Endothelial cell of umbilical vein (primary cell): ENCODE data around the gene ABR. TPM values are rescaled to one million over a fixed set of nuclear protein-coding genes. Genes with fewer than 3 reads are reported as not detected.

Experiments
- BruUV-seq: library from RNA; stranded (reverse); fragments of 400-500 nt; replicated peaks from 2 replicates; lab custom pipeline; 2021; lab: Mats Ljungman, UMichigan
- CTCF ChIA-PET: fragments of 300-600, 350-600 bp; sonication (Branson Sonifier 250); formaldehyde crosslinking; loops from one replicate; lab custom pipeline; 2021; ENCODE audit warnings: antibody characterized with exemption, inconsistent platforms; lab: Charles Lee
- POLR2A ChIA-PET: fragments of 300-600, 350-600 bp; sonication (Branson Sonifier 250); formaldehyde crosslinking; loops from one replicate; lab custom pipeline; 2021; ENCODE audit warnings: antibody characterized with exemption, inconsistent platforms; lab: Charles Lee
- DNase-seq: peaks from one replicate; pipeline ENCODE4 v3.0.0-alpha.2; 2011; ENCODE audit warnings: low read depth, low spot score
- FAIRE-seq: peaks from 2 replicates; lab custom pipeline; 2011; peaks lifted over from hg19 to GRCh38; lab: Jason Lieb, UNC
- H2AFZ ChIP-seq: 2 replicates; pipeline ENCODE4 v1.6.0; 2012; ENCODE audit warnings: low read depth, low read length, control low read depth, inconsistent platforms
- H3K27ac ChIP-seq: 2 replicates; pipeline ENCODE4 v1.5.1; 2011; ENCODE audit warnings: low read depth, mild to moderate bottlenecking, control low read depth, low read length, moderate library complexity; ENCODE audit not compliant: insufficient read depth
- H3K27me3 ChIP-seq, 2 experiments: 2 replicates each; pipeline versions ENCODE4 v1.6.0 to v1.6.1; 2011; ENCODE audit warnings: low read length in 2 of 2, mixed read lengths in 1 of 2; ENCODE audit not compliant: control insufficient read depth in 2 of 2, insufficient read depth in 2 of 2
- H3K36me3 ChIP-seq, 2 experiments: 2 replicates in 1 of 2; 3 replicates in 1 of 2; pipeline ENCODE4 v1.5.1; 2011; ENCODE audit warnings: low read length in 2 of 2, mild to moderate bottlenecking in 1 of 2, moderate library complexity in 1 of 2; ENCODE audit not compliant: control insufficient read depth in 2 of 2, insufficient read depth in 2 of 2; ENCODE audit errors: extremely low read depth in 1 of 2
- H3K4me1 ChIP-seq: 3 replicates; pipeline ENCODE4 v1.5.1; 2011; ENCODE audit warnings: mild to moderate bottlenecking, low read length; ENCODE audit not compliant: control insufficient read depth, insufficient read depth; ENCODE audit errors: extremely low read depth
- H3K4me2 ChIP-seq: 2 replicates; pipeline ENCODE4 v1.6.1; 2011; ENCODE audit warnings: low read length, control low read depth, mixed read lengths; ENCODE audit not compliant: insufficient read depth
- H3K4me3 ChIP-seq, 3 experiments: fragments of 200-600 bp in 1 of 3; sonication (generic), shearing (Covaris generic) in 1 of 3; replicated peaks in 1 of 3; 2 replicates each; pipeline ENCODE4 v1.5.1; 2011 to 2016; ENCODE audit warnings: control low read depth in 3 of 3, low read length in 3 of 3, mild to moderate bottlenecking in 2 of 3, inconsistent platforms in 1 of 3, low read depth in 1 of 3, moderate library complexity in 1 of 3; ENCODE audit not compliant: insufficient read depth in 1 of 3
- H3K79me2 ChIP-seq: 2 replicates; pipeline ENCODE4 v1.6.0; 2012; ENCODE audit warnings: low read length, inconsistent platforms; ENCODE audit not compliant: control insufficient read depth, insufficient read depth
- H3K9ac ChIP-seq: replicated peaks from 2 replicates; pipeline ENCODE3; 2011; ENCODE audit warnings: low read length, control low read depth; ENCODE audit not compliant: insufficient read depth; ENCODE audit errors: extremely low read depth
- H3K9me1 ChIP-seq: replicated peaks from 3 replicates; pipeline ENCODE4 v1.6.0; 2011; ENCODE audit warnings: mild to moderate bottlenecking, low read length; ENCODE audit not compliant: control insufficient read depth, insufficient read depth; ENCODE audit errors: extremely low read depth
- H3K9me3 ChIP-seq: replicated peaks from 2 replicates; pipeline ENCODE4 v1.5.1; 2012; ENCODE audit warnings: low read length, inconsistent platforms; ENCODE audit not compliant: control insufficient read depth, insufficient read depth
- H4K20me1 ChIP-seq: replicated peaks from 2 replicates; pipeline ENCODE3; 2011; ENCODE audit warnings: mild to moderate bottlenecking, low read length; ENCODE audit not compliant: control insufficient read depth, insufficient read depth; ENCODE audit errors: extremely low read depth
- EZH2 ChIP-seq: IDR thresholded peaks from 2 replicates; pipeline ENCODE4 v1.6.1; 2012; ENCODE audit warnings: borderline replicate concordance, low read depth, mild to moderate bottlenecking, moderate library complexity, low read length, inconsistent platforms; ENCODE audit not compliant: severe bottlenecking
- FOS ChIP-seq: IDR thresholded peaks from 2 replicates; pipeline ENCODE4 v1.6.1; 2011; ENCODE audit warnings: mild to moderate bottlenecking, low read length, moderate library complexity, borderline replicate concordance; ENCODE audit not compliant: insufficient read depth
- GATA2 ChIP-seq: IDR thresholded peaks from 2 replicates; pipeline ENCODE4 v1.7.0; 2011; ENCODE audit warnings: low read depth, mild to moderate bottlenecking, moderate library complexity, mixed read lengths, low read length; ENCODE audit not compliant: insufficient read length, insufficient read depth
- JUN ChIP-seq: IDR thresholded peaks from 2 replicates; pipeline ENCODE4 v1.6.1; 2011; ENCODE audit warnings: borderline replicate concordance, low read depth; ENCODE audit not compliant: insufficient read length, insufficient read depth
- MYC ChIP-seq: IDR thresholded peaks from one replicate; pipeline ENCODE4 v1.6.1; 2011; ENCODE audit warnings: mild to moderate bottlenecking, low read depth, low read length
- POLR2A ChIP-seq: IDR thresholded peaks from 2 replicates; pipeline ENCODE4 v1.6.1; 2012; ENCODE audit warnings: low read depth, mild to moderate bottlenecking, control low read depth, low read length
- POLR2AphosphoS5 ChIP-seq: IDR thresholded peaks from 2 replicates; pipeline ENCODE4 v1.6.1; 2012; ENCODE audit warnings: low read depth, mild to moderate bottlenecking, control low read depth, low read length, moderate library complexity; ENCODE audit not compliant: insufficient read depth
- dilution Hi-C: fragments of 300-500 bp; cut with MboI; formaldehyde crosslinking; loops from one replicate; pipeline ENCODE4 v1.15.0; 2019; ENCODE audit warnings: low sequenced_read_pairs; ENCODE audit not compliant: extremely low pct_ligation_motif_present
- intact Hi-C: fragments of 100-400 bp; cut with micrococcal nuclease; formaldehyde crosslinking; loops from one replicate; pipeline ENCODE4 v1.10.0; 2022
- polyA plus RNA-seq, 4 experiments: library from polyadenylated mRNA; depleted of rRNA in 3 of 4; stranded (reverse) in 3 of 4; unstranded in 1 of 4; fragments of >200 nt; gene quantifications; 2 replicates each; pipeline versions ENCODE4 v1.2.1 to v1.2.3, GENCODE V29; 2011 to 2012; ENCODE audit warnings: missing spikeins in 1 of 4
- total RNA-seq: library from RNA; stranded (reverse); gene quantifications from 2 replicates; pipeline ENCODE4 v1.2.3, GENCODE V29; 2021
- TF ChIP-seq, protein P1 (sequence below): IDR thresholded peaks from 2 replicates; pipeline ENCODE4 v1.6.1; 2011; ENCODE audit not compliant: insufficient read depth, insufficient read length
- TF ChIP-seq, protein P2 (sequence below), 2 donors: IDR thresholded peaks; 1 replicate in 1 of 2; 2 replicates in 1 of 2; pipeline ENCODE4 v1.5.1; 2011; ENCODE audit warnings: low read length in 2 of 2, mild to moderate bottlenecking in 2 of 2, moderate library complexity in 2 of 2, control low read depth in 1 of 2, inconsistent platforms in 1 of 2, low read depth in 1 of 2; ENCODE audit not compliant: insufficient read depth in 1 of 2; ENCODE audit errors: extremely low read depth in 1 of 2

Gene ABR
- total and polyA plus RNA-seq, 2 donors (not counting 3 experiments of a cell fraction or from before 2014, with no cell fraction given), result 83.5 to 96.8 TPM

DNA sequence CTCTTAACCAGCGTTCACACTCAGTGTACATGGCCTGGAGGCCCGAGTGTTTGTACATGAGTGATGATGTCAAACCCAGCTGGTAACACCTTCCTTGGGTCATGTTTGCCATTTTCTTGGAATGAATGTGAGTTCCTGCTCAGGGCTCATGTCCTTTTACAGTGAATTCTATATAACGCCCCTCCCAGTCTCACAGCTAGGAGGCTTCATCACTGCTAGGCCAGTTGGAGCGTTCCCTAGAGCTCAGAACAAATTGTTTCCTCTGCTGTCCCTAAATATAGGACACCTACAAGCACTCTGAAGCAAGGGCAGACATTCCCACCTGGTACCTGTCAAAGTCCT is 177.4 kb downstream of the ABR start:
- TF ChIP-seq, protein P1, sequence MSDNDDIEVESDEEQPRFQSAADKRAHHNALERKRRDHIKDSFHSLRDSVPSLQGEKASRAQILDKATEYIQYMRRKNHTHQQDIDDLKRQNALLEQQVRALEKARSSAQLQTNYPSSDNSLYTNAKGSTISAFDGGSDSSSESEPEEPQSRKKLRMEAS, result no peak
- TF ChIP-seq JUN (no peak), GATA2 (no peak), EZH2 (no peak), MYC (no peak), POLR2AphosphoS5 (no peak), POLR2A (no peak), FOS (no peak)
- TF ChIP-seq, protein P2, sequence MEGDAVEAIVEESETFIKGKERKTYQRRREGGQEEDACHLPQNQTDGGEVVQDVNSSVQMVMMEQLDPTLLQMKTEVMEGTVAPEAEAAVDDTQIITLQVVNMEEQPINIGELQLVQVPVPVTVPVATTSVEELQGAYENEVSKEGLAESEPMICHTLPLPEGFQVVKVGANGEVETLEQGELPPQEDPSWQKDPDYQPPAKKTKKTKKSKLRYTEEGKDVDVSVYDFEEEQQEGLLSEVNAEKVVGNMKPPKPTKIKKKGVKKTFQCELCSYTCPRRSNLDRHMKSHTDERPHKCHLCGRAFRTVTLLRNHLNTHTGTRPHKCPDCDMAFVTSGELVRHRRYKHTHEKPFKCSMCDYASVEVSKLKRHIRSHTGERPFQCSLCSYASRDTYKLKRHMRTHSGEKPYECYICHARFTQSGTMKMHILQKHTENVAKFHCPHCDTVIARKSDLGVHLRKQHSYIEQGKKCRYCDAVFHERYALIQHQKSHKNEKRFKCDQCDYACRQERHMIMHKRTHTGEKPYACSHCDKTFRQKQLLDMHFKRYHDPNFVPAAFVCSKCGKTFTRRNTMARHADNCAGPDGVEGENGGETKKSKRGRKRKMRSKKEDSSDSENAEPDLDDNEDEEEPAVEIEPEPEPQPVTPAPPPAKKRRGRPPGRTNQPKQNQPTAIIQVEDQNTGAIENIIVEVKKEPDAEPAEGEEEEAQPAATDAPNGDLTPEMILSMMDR (IDR thresholded peaks at IDR 0.05; ENCODE audit: extremely low read depth in 1 of 2, insufficient read depth in 1 of 2, low read depth in 1 of 2, low read length in 2 of 2), result no peak
- Histone ChIP-seq H3K9ac (peak overlapping the region; percentile 50), H2AFZ (no peak overlapping the region), H3K36me3 (peaks cover 4 to 8% of the 10 kb centered on the region in 2 experiments), H3K9me3 (no peaks in the 10 kb centered on the region), H4K20me1 (no peaks in the 10 kb centered on the region), H3K4me3 (no peak overlapping the region), H3K4me2 (peak overlapping the region; percentile 18), H3K79me2 (peaks cover 17% of the 10 kb centered on the region), H3K27ac (peak overlapping the region; percentile 91), H3K4me1 (peaks cover 78% of the 10 kb centered on the region), H3K9me1 (no peaks in the 10 kb centered on the region), H3K27me3 (no peaks in the 10 kb centered on the region)
- dilution Hi-C loops, result no loop called here
- no peak for DNase-seq
- ChIA-PET CTCF (interaction anchor here (0.7 to 10.2 kb wide), 6 partner anchors 22 to 185 kb away, joined by 3 to 265 read pairs (median 12); no protein-coding TSS in a partner anchor), POLR2A (interaction anchor here (0.7 kb wide), 1 partner anchor 37 kb away, joined by 3 read pairs; no protein-coding TSS in a partner anchor)
- no peak for FAIRE-seq
- intact Hi-C loops, result loop anchor here (1.0 kb wide), 1 partner anchor 42 kb away; no protein-coding TSS in a partner anchor
- BruUV-seq, result no TSS peak
